PC-9 (cell line): Measurements from ENCODE around the gene MYO1E.

ENCODE experiments used
- EZH2 ChIP-seq: fragments of 200-600 bp; sonication (generic); IDR thresholded peaks from 2 replicates; pipeline ENCODE4 v1.8.0; 2017; ENCODE audit warnings: antibody characterized with exemption, low read depth
- TF ChIP-seq, protein P1 (sequence below): fragments of 200-600 bp; sonication (generic); conservative IDR thresholded peaks from 2 replicates; pipeline ENCODE4 v1.6.1; 2017; ENCODE audit warnings: mixed run types, antibody characterized with exemption, mild to moderate bottlenecking, moderate library complexity

DNA sequence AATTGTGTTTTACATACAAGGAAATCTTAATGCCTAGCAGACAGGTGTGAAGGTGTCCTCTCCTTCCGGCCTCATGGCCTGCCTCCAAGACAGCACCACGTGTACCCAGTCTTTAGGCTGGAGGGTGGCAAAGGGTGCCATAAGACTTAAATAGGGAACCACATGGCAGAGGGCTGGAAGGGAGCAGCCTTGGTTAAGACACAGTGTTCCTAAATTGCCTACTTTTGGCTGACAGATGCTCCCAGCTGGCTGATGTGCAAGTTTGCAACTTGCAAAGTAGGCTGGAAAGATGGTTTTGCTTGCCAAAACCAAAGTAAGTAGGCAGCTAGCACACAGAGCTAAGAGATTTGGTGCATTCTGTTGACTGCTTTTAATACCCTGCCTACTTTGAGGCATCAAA, 222.5 kb downstream of the MYO1E start:
- TF ChIP-seq, protein P1, sequence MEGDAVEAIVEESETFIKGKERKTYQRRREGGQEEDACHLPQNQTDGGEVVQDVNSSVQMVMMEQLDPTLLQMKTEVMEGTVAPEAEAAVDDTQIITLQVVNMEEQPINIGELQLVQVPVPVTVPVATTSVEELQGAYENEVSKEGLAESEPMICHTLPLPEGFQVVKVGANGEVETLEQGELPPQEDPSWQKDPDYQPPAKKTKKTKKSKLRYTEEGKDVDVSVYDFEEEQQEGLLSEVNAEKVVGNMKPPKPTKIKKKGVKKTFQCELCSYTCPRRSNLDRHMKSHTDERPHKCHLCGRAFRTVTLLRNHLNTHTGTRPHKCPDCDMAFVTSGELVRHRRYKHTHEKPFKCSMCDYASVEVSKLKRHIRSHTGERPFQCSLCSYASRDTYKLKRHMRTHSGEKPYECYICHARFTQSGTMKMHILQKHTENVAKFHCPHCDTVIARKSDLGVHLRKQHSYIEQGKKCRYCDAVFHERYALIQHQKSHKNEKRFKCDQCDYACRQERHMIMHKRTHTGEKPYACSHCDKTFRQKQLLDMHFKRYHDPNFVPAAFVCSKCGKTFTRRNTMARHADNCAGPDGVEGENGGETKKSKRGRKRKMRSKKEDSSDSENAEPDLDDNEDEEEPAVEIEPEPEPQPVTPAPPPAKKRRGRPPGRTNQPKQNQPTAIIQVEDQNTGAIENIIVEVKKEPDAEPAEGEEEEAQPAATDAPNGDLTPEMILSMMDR, result no peak
- TF ChIP-seq EZH2, result no peak
